KMS-11 (cell line): ENCODE measurements around the gene FCRL6.

Source experiments
- H2AFZ ChIP-seq: fragments of 200-600 bp; sonication (generic); 2 replicates; pipeline ENCODE4 v1.6.1; 2016; ENCODE audit warnings: antibody characterized with exemption, mixed run types, low read depth
- H3K27ac ChIP-seq: fragments of 200-600 bp; sonication (generic); 2 replicates; pipeline ENCODE4 v1.6.1; 2016; ENCODE audit warnings: mild to moderate bottlenecking, mixed run types
- H3K27me3 ChIP-seq: fragments of 200-600 bp; sonication (generic); 2 replicates; pipeline ENCODE4 v1.6.1; 2017; ENCODE audit warnings: mild to moderate bottlenecking, low read depth, mixed run types, moderate library complexity; ENCODE audit not compliant: insufficient read depth
- H3K36me3 ChIP-seq: fragments of 200-600 bp; sonication (generic); 2 replicates; pipeline ENCODE4 v1.6.1; 2017; ENCODE audit warnings: mild to moderate bottlenecking, mixed run types; ENCODE audit not compliant: insufficient read depth
- H3K4me1 ChIP-seq: fragments of 200-600 bp; sonication (generic); 2 replicates; pipeline ENCODE4 v1.6.1; 2016; ENCODE audit warnings: mild to moderate bottlenecking, low read depth, mixed run types; ENCODE audit not compliant: poor library complexity, severe bottlenecking
- H3K4me2 ChIP-seq: fragments of 200-600 bp; sonication (generic); 2 replicates; pipeline ENCODE4 v1.7.0; 2016; ENCODE audit warnings: mild to moderate bottlenecking, mixed run types
- H3K4me3 ChIP-seq: fragments of 200-600 bp; sonication (generic); IDR thresholded peaks from 2 replicates; pipeline ENCODE4 v1.6.1; 2017; ENCODE audit warnings: low read depth, low read length, mixed read lengths; ENCODE audit not compliant: insufficient read depth
- H3K79me2 ChIP-seq: fragments of 200-600 bp; sonication (generic); 2 replicates; pipeline ENCODE4 v1.6.1; 2016; ENCODE audit warnings: low read depth, mixed run types; ENCODE audit not compliant: insufficient read depth
- H3K9ac ChIP-seq: fragments of 200-600 bp; sonication (generic); 2 replicates; pipeline ENCODE4 v1.6.1; 2016; ENCODE audit warnings: mild to moderate bottlenecking, mixed run types
- H4K20me1 ChIP-seq: fragments of 200-600 bp; sonication (generic); 2 replicates; pipeline ENCODE4 v1.6.1; 2016; ENCODE audit warnings: mild to moderate bottlenecking, mixed run types; ENCODE audit not compliant: insufficient read depth
- CTCF ChIP-seq: fragments of 200-600 bp; sonication (generic); conservative IDR thresholded peaks from 2 replicates; pipeline ENCODE4 v1.6.1; 2017; ENCODE audit warnings: low read depth, mild to moderate bottlenecking, antibody characterized with exemption, low read length, moderate library complexity, mixed read lengths

Gene FCRL6

GRCh38 chr1:159835356-159835755 is 33.2 kb downstream of the FCRL6 start:
- Histone ChIP-seq H3K79me2 (no peaks in the 10 kb centered on the region), H3K27me3 (no peaks in the 10 kb centered on the region), H3K4me3 (no peak overlapping the region), H3K4me2 (no peak overlapping the region), H3K9ac (no peak overlapping the region), H3K4me1 (no peaks in the 10 kb centered on the region), H2AFZ (no peak overlapping the region), H3K36me3 (no peaks in the 10 kb centered on the region), H4K20me1 (no peaks in the 10 kb centered on the region), H3K27ac (no peak overlapping the region)
- no peak for TF ChIP-seq CTCF

- no peaks in the 10 kb centered on the region for H4K20me1 ChIP-seq
- TF ChIP-seq CTCF: no peak
- no peaks in the 10 kb centered on the region for H3K4me1 ChIP-seq
Observed at GRCh38 chr1:159835862-159836525, 33.8 kb downstream of the FCRL6 start.

GRCh38 chr1:159838715-159839114 is 36.6 kb downstream of the FCRL6 start:
- Histone ChIP-seq H2AFZ (no peak overlapping the region), H3K4me3 (no peak overlapping the region), H3K36me3 (no peaks in the 10 kb centered on the region), H3K79me2 (no peaks in the 10 kb centered on the region), H3K27me3 (no peaks in the 10 kb centered on the region), H4K20me1 (no peaks in the 10 kb centered on the region), H3K4me2 (no peak overlapping the region), H3K4me1 (no peaks in the 10 kb centered on the region), H3K27ac (no peak overlapping the region), H3K9ac (no peak overlapping the region)
- TF ChIP-seq CTCF: no peak

More at GRCh38 chr1:159835862-159836525, 33.8 kb downstream of the FCRL6 start:
- Histone ChIP-seq H3K79me2 (no peaks in the 10 kb centered on the region), H3K36me3 (no peaks in the 10 kb centered on the region), H3K27ac (no peak overlapping the region), H3K9ac (no peak overlapping the region), H3K4me2 (no peak overlapping the region), H3K4me3 (no peak overlapping the region), H3K27me3 (no peaks in the 10 kb centered on the region), H2AFZ (no peak overlapping the region)

GRCh38 chr1:159839116-159839849 is 37.1 kb downstream of the FCRL6 start:
- no peak overlapping the region for H2AFZ ChIP-seq
- H3K4me3 ChIP-seq: no peak overlapping the region
- H4K20me1 ChIP-seq: no peaks in the 10 kb centered on the region
- no peaks in the 10 kb centered on the region; the same call in 1 of the 2 replicates for H3K27me3 ChIP-seq
- H3K79me2 ChIP-seq: no peaks in the 10 kb centered on the region
- no peak for TF ChIP-seq CTCF
- no peak overlapping the region for H3K9ac ChIP-seq
- no peaks in the 10 kb centered on the region for H3K4me1 ChIP-seq
- no peak overlapping the region for H3K4me2 ChIP-seq
- H3K36me3 ChIP-seq: no peaks in the 10 kb centered on the region
- H3K27ac ChIP-seq: no peak overlapping the region
